Cardiac fibroblast (primary cell): ENCODE data around the gene NPL.

Experiments used
- DNase-seq, 2 donors: peaks; one replicate each; pipeline versions ENCODE4 v3.0.0 to v3.0.0-alpha.2; 2010; ENCODE audit warnings: low read depth in 2 of 2
- H3K4me3 ChIP-seq, 2 donors: replicated peaks in 1 of 2; 1 replicate in 1 of 2; 2 replicates in 1 of 2; pipeline ENCODE4 v1.5.1; 2011; ENCODE audit warnings: low read depth in 2 of 2, low read length in 2 of 2, mild to moderate bottlenecking in 2 of 2, moderate library complexity in 1 of 2
- CTCF ChIP-seq: IDR thresholded peaks from one replicate; pipeline ENCODE4 v1.5.1; 2011; ENCODE audit warnings: low read depth, mild to moderate bottlenecking, low read length, inconsistent platforms

Gene NPL

GRCh38 chr1:182877331-182877730, 87.8 kb downstream of the NPL start:
- H3K4me3 ChIP-seq = no peak overlapping the region
- no peak for DNase-seq
- no peak for TF ChIP-seq CTCF

- H3K4me3 ChIP-seq = no peak overlapping the region
- no peak for DNase-seq
- no peak for TF ChIP-seq CTCF
Observed at GRCh38 chr1:182877842-182878241, 88.3 kb downstream of the NPL start.
